ENCODE data around the gene ELF1.
"Not testable (repeated sequence)": the region's sequence is repeated elsewhere in the genome, so short reads cannot be mapped to it uniquely, and the experiment has no call there.

ELF1 gene

DNA sequence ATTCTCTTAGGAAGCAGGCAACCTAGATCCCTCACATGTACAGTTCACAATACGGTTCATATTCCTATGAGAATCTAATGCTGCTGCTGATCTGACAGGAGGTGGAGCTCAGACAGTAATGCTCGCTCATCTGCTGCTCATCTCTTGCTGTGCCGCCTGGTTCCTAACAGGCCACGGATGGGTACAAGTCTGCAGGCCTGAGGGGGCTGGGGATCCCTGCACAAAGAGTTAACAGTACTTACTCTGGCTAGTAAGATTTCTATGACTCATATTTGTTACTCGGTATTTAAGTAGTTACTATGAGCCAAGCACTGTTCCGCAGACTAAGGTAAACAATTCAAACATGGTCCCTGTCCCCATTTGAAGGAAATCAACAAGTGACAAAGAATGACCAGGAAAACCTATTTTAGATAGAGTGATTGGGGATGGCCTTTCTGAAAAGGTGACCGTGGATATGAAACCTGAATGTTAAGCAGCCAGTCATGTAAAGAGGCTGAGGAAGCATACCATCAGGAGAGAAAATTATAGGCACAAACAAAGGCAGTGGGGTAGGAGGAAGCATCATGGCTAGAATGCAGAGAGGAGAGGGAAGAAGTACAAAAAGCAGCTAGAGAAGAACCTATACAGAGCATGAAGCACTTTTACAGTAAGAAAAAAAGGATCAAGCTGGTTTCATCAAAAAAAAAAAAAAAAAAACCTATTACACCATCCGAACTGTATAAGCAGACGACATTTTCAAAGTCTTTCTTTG is 21.6 kb upstream of the ELF1 start:
- no peak for DNase-seq

DNA sequence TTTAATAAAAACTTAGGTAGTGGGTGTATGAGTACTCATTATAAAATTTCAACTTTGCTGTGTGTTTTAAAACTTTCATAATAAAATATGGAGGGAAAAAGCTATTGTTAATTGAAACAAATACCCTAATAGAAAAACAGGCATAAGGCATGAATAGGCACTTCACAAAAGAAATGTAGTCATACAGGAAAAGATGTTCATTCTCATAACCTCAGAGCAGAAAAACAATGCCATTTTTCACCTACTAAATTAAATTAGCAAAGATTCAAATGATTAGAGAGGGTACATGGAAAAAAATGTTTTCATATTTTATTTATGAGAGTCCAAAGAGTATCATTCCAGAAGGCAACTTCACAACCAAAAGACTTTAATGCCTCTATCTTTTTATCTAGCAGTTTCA is 20.6 kb upstream of the ELF1 start:
- DNase-seq = no peak

DNA sequence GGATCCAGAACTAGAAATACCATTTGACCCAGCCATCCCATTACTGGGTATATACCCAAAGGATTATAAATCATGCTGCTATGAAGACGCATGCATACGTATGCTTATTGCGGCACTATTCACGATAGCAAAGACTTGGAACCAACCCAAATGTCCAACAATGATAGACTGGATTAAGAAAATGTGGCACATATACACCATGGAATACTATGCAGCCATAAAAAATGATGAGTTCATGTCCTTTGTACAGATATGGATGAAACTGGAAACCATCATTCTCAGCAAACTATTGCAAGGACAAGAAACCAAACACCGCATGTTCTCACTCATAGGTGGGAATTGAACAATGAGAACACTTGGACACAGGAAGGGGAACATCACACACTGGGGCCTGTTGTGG is 17.4 kb upstream of the ELF1 start:
- DNase-seq = not testable (repeated sequence)

DNA sequence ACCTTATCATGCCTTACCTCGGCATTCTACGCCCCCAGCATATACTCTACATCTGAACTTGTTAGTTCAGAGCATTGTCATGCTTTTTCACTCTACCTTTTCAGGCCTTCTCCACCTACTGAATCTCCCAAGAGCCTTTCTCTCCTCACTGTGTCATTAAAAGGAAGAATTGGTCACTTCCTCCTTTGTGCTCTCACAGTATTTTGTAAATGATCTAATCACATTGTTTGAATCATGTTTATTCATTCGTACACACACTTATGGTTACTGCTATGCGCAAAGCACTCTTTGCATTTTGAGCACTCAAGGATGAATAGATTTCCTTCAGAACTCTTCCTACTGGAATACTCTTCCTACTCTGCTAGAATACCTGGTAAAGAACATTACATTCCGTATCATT is 15.8 kb upstream of the ELF1 start:
- no peak for DNase-seq

DNA sequence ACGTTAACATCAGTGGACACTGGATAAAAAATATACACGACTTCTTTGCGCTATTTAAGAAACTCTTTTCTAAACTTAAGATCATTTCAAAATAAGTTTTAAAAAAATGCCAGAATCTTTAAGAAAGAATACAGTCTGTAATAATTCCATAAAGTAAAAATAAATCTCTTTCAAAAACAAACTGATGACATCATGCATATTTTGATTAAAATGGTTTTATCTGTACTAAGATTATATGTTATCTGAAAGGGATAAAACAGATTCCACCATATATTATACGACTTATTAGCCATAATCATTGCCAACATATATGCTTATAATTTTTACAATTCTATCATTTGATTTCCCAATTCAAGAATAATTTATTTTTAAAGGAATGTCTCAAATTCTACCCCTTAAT is 15.3 kb upstream of the ELF1 start:
- no peak for DNase-seq

DNA sequence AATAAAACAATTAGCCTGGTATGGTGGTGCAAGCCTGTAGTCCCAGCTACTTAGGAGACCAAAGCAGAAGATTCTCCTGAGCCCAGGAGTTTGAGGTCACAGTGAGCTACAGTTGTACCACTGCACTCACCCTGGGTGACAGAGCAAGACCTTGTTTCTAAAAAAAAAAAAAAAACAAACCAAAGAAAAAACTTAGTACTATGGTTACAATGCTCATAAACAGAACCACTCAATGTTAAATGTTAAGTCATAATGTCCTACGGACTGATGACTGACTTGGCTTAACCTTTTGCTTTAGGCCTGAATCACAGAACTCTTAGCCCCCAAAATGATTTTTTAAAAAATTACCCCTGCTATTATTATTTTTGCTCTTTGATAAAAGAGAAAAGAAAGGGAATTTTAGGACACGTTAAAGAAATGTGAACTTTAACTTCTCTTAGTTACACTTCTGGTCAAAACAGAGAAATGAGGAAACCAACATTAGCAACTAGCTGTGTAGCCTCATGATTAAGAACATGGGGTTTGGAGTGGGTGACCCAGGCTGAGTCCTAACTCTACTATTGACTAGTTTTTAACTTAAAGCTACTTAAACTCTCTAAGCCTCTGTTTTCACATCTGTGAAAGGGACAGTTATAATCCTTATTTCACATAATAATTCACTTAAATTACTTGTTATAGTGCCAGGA is 13.7 kb upstream of the ELF1 start:
- DNase-seq = no peak

DNA sequence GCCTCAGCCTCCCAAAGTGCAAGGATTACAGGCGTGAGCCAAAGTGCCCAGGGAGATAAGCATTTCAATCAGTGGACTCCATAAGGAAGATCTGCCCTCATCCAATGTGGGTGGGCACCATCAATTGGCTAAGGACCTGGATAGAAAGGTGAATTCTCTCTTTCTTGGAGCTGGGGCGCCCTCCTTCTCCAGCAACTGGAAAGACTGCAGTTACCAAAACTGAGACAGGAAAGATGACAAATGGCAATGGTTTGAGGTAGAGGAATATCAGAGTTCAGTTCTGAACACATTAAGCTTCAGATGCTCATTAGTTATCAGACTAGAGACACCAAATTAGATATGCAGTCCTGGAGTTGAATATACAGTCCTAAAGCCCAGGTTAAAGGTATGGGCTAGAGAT is 10.5 kb upstream of the ELF1 start:
- DNase-seq = no peak

DNA sequence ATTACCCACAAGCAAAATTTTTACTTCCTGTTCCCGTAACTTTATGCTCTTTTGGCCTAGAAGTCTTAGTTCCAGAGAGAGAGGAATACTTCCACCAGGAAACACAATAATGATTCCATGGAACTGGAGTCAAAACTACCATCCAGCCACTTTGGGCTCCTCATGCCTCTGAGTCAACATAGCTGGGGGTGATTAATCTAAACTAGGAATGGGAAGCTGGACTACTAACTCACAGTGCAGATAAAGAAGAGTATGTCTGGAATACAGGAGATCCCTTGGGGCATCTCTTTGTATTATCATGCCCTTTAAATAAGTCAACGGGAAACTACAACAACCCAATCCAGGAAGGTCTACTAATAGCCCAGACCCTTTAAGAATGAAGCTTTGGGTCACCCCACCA is 8.9 kb upstream of the ELF1 start:
- DNase-seq = no peak

DNA sequence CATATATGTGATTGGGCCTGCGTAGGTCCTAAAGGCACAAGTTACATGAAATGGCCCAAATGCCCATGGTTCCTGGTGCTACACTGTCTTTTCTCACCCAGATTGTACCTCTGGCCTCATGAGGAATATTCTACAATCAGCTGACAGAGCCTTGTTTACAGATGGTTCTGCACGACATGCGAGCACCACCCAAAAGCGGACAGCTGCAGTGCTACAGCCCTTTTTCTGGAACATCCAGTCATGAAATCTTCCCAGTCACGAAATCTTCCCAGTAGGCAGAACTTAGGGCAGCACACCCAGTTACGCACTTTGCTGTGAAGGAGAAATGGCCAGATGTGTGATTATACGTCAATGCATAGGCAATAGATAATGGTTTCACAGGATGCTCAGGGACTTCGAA is 7.7 kb upstream of the ELF1 start:
- no peak for DNase-seq

DNA sequence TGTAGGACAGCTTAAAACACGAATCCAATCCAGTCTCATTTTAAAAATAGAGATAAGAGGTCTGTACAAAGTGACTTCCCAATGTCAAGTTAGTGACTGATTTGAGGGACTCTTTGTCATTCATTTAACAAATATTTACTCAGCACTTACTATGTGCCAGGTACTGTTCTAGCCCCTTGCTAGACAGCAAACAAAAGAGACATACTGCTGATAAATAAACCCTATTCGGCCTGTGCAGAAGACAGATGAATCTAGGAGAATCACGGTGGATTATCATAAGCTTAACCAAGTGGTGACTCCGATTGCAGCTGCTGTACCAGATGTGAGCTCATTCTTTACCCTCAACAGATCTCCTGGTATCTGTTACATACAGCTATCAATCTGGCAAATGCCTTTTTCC is 6.4 kb upstream of the ELF1 start:
- DNase-seq = no peak

DNA sequence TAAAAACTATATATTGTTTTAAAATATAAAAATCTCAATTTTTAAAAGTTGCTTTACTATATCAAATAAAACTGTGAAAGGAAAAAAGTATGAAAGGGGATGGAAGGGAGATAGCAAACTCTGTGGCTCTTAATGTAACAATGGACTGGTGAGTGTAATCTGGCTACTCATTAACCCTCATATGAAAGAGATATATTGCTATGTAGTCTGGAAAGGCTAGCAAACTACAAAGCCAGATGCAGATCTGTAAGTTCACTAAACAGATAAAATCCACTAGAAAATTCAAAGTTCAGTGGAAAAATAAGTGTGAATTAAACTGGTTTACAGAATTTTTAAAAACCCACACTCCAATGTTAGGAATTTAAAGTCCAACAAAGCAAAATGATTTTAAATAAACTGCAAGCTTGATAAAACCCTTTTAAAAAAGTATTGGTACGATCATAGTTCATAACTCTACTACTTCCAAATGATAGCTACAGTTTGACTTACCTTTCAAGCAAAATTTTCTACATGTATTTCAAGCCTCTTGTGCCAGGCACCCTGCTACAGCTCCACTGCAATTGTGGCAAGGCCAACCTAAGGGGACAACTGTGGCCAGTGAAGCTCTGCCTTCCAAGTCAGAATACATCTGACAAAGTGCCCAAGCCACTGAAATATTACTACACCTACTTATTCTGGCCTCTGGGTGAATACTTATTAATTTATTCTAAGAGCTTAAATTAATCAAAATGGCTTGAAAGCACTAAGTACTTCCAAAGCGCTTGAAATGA is 647 bp upstream of the ELF1 start:
- no peak for DNase-seq

DNA sequence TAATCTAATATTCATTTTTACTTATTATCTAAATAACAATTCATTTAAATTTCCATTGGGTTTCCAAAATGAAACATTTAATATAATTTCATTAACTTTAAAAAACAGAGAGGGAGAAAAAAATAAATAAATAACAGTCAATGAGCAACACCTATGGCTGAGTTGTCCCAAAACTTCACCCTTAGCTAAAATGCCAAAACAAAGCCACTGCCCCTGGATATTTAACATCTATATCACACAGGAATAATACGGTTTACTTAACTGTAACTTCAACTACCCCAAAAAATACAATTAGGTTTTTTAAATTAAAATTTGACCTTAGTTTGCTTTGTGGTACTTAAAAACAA is 541 bp downstream of the ELF1 start:
- DNase-seq = no peak

DNA sequence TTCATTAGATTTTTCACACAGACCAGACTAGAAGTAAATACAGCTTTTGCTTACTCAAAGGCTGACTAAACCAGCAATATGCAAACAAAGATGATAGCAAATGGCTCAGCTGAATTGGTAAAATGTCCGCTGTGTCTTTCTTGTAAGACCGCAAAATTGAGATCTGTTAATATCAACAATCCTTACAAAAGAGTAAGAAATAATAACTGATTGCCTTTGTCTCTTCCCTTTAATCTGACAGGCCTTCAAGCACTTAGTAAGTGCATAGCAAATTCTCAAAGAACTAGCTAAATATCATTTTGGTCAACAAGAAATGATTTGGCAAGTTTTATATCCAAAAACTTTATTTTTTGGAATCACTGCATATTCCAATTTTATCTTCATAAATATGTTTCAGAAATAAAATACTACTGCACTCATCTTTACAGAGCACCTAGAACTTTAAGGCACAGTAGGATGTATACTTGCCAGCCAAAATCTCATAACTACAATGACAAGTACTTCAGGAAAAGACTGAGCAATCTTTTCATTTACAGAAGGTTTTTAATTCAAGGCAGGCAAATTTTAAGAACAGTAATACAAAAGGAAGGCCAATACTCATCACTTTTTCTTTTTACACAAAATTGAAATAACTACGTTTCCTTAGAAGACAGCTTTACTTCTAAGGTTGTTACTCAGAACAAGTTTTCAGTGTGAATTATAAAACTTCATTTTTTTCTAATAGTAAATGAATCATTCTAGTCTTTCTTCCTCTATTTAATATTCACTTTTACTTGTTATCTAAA is 1.1 kb downstream of the ELF1 start:
- no peak for DNase-seq

DNA sequence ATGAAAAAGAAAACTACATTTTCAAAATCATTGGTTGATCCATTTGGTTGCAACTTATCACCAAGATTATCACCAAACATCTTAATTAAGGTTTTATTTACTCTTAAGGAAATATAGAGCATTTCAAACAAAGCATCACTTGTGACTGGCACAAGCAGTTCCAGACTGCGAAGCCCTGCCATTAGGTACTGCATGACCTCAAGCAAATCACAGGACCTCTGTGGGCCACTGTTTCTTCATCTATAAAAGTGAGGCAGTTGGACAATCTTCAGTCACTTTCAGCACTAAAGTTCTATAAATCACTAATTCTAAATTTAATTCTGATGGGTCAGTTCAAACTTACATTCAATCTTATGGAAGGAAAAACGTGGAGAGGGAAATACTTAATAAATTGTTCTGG is 2.0 kb downstream of the ELF1 start:
- no peak for DNase-seq

DNA sequence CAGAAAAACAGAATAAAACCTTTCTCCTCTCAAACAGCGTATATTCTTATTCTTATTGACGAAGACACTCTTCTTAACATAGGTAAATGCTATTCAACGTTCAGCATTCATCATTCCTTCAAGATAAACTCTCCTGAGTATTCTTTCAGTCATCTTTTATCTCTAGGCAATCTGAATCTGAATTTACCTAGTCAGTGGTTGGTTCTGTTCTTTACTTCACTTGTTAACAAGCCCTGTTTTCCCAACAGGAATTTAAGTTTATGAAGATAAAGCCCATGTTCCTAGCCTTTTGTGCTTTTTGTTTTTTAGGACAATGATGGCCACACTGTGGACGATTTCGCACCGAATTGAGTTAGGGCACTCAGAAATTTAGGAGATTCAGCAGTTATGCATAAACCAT is 3.2 kb downstream of the ELF1 start:
- DNase-seq = no peak

DNA sequence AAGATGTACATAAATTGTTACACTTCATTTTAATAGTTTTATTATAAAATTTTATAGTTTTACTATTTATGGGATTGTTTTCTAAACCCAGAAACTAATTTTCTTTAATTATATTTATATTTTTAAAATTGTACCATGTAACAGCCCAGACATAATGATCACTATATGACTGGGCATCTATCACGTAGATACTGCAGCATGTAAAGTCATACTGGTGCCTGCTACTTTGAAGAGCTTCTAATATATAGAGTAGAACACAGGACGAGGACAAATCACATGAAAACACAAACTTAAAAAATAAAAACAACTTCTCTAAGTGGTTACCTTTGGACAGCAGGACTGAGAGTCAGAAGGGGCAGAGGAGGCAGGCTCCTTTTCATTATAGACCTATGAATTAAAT is 5.3 kb downstream of the ELF1 start:
- no peak for DNase-seq

DNA sequence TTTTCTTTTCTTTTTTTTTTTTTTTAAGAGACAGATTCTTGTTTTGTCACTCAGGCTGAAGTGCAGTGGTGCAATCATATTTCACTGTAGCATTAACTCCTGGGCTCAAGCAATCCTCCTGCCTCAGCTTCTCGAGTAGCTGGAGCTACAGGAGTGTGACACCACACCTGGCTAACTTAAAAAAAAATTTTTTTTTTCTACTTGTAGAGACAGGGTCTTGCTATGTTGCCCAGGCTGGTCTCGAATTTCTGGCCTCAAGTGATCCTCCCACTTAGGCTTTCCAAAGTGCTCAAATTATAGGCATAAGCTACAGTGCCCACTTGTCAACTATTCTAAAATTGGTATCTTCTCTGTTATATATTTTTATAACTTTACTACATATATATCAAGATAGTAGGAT is 6.6 kb downstream of the ELF1 start:
- no peak for DNase-seq

DNA sequence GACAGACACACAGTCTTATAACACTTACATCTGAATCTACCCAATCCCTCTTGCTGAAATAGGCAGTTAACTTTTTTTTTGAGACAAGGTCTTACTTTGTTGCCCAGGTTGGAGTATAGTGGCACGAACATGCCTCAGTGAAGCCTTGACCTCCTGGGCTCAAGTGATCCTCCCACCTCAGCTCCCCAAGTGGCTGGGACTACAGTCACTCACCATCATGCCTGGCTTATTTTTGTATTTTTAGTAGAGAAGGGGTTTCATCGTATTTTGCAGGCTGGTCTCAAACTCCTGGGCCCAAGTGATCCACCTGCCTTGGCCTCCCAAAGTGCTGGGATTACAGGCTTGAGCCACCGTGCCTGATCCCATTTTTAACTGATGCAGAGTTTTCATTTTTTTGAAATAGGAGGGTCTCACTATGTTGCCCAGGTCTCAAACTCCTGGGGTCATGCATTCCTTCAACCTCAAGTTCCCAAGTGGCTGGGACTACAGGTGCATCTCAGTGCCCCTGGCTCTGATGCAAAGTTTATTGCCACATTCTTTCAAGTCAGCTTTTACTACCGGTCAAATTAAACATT is 7.6 kb downstream of the ELF1 start:
- DNase-seq = no peak

DNA sequence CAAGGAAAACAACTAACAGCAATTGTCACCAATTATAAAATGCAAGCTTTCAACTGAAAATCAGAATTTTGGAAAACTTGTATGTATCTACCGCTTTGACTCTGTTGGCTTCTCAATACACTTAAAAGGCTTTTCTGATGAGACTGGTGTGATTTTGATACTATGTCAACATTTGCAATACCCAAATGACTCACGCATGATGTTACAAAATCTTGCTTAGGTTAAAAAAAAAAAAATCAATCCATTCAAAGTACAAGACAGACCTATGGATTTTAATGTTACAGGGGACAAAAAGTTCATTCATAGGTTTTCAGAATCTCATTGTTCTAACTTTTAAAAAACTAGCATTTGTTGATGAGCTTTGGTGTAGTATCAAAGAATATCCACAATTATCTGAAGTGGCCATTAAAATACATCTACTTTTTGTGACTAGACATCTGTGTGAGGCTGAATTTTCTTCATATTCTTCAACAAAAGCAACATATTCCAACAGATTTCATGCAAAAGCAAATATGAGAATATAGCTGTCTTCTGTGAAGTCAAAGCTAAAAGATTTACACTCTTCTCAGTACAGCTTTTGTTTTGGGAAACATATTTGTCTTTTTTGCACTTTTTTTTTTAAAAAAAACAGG is 10.7 kb downstream of the ELF1 start:
- no peak for DNase-seq

DNA sequence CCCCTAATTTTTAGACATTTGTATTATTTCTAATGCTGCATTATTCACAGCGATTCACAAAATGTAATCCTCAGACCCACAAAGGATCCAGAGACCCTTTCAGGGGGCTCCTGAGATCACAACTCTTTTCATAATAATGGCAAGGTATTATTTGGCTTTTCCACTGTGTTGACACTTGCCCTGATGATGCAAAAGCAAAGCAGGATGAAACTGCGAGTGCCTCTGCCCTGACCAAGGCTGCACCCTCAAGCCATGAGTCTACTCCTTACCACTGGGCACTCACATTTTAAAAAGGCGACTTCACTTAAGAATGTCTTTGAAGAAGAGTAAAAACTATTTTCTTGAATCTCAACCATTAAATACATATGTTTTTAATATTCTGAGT is 11.4 kb downstream of the ELF1 start:
- DNase-seq = no peak

DNA sequence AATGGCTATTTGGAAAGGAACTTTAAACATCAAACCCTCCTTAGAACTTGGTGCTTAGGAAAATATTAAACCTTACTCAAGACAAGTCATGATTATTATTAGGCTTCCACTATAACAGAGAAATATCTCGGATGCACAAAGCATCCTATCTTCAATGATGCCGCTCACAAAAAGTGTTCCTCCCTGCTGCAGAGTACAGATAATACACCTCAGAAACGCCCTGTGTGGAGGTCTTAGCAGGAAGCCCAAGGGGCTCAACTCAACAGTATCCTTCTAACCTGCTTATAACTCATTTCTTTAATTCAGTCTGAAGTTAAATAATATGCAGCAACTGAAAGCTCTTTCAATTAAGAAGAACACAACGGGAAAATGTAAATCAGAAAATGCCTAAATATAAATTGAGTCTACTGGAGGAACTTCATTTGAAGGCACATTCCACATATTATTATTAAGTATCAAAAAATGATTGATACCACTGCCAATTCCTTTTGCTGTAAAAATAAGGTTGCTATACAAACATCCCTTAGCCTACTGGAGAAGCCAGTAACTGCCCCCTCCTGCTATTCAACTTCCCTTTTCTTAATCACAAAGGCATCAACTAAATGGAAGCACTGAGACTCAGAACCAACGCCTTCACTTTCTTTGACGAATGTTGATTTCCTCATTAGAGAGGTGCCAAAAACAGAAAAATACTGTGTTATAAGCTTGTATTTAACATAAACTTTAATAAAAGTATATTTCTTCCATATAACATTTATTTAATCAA is 12.0 kb downstream of the ELF1 start:
- DNase-seq = no peak

DNA sequence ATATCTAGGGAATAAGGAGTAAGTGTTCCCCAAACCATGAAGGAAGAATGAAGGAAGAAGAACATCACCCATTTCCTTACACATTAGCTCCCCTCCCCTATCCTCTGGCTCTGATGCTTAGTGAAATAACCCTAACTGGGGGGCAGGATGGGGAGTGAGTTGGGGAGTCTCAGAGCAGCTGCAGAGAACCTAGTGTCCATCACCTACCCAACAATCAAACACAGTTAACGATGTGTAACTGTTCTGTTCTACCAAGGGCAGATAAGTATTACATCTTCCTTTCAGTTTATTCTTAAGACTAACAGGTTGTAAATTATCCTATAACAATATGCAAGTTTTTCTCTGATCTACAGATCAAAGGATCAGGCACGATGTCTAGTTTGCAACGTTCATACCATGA is 12.8 kb downstream of the ELF1 start:
- no peak for DNase-seq

All from eye (tissue), 1 donor.